MM.1S (cell line): ENCODE measurements around the gene TRAPPC10.

ENCODE experiments used
- DNase-seq: peaks from one replicate; pipeline ENCODE4 v3.0.0-alpha.2; 2015
- H2AFZ ChIP-seq: fragments of 300-600 bp; sonication (generic); 2 replicates; pipeline ENCODE4 v1.6.0; 2016; ENCODE audit warnings: antibody characterized with exemption, low read length
- H3F3A ChIP-seq: fragments of 300-600 bp; sonication (generic); 2 replicates; pipeline ENCODE4 v1.6.1; 2016; ENCODE audit warnings: mild to moderate bottlenecking, antibody characterized with exemption, low read length, moderate library complexity, mixed read lengths; ENCODE audit not compliant: insufficient read depth
- H3K27ac ChIP-seq: fragments of 300-600 bp; sonication (generic); 2 replicates; pipeline ENCODE4 v1.5.1; 2016; ENCODE audit warnings: mild to moderate bottlenecking, low read length
- H3K27me3 ChIP-seq: fragments of 300-600 bp; sonication (generic); replicated peaks from 2 replicates; pipeline ENCODE4 v1.6.0; 2016; ENCODE audit warnings: low read length; ENCODE audit not compliant: insufficient read depth
- H3K36me3 ChIP-seq: fragments of 300-600 bp; sonication (generic); replicated peaks from 2 replicates; pipeline ENCODE4 v1.6.1; 2016; ENCODE audit warnings: mild to moderate bottlenecking, low read length, mixed read lengths; ENCODE audit not compliant: insufficient read depth
- H3K4me1 ChIP-seq: fragments of 300-600 bp; sonication (generic); 2 replicates; pipeline ENCODE4 v1.6.1; 2016; ENCODE audit warnings: low read length, mixed read lengths
- H3K4me2 ChIP-seq: fragments of 300-600 bp; sonication (generic); 2 replicates; pipeline ENCODE4 v1.6.0; 2016; ENCODE audit warnings: low read depth, low read length
- H3K4me3 ChIP-seq: fragments of 300-600 bp; sonication (generic); 2 replicates; pipeline ENCODE4 v1.5.1; 2016; ENCODE audit warnings: low read length, mixed read lengths
- H3K79me2 ChIP-seq: fragments of 300-600 bp; sonication (generic); 2 replicates; pipeline ENCODE4 v1.6.1; 2016; ENCODE audit warnings: mixed run types, low read length, mixed read lengths
- H3K9ac ChIP-seq: fragments of 300-600 bp; sonication (generic); 2 replicates; pipeline ENCODE4 v1.6.1; 2016; ENCODE audit warnings: low read length, mixed read lengths
- H3K9me2 ChIP-seq: fragments of 300-600 bp; sonication (generic); replicated peaks from 2 replicates; pipeline ENCODE4 v1.6.1; 2016; ENCODE audit warnings: mild to moderate bottlenecking, low read length, mixed read lengths; ENCODE audit not compliant: insufficient read depth
- H3K9me3 ChIP-seq: fragments of 300-600 bp; sonication (generic); replicated peaks from 2 replicates; pipeline ENCODE4 v1.6.1; 2016; ENCODE audit warnings: mild to moderate bottlenecking, low read length, mixed read lengths; ENCODE audit not compliant: insufficient read depth
- H4K20me1 ChIP-seq: fragments of 300-600 bp; sonication (generic); 2 replicates; pipeline ENCODE4 v1.6.1; 2016; ENCODE audit warnings: mild to moderate bottlenecking, low read length, moderate library complexity, mixed read lengths; ENCODE audit not compliant: insufficient read depth
- CTCF ChIP-seq: fragments of 300-600 bp; sonication (generic); IDR thresholded peaks from 2 replicates; pipeline ENCODE4 v1.5.1; 2016; ENCODE audit warnings: antibody characterized with exemption, low read length, mixed read lengths
- EZH2 ChIP-seq: fragments of 300-600 bp; sonication (generic); optimal IDR thresholded peaks from 2 replicates; pipeline ENCODE3; 2017; ENCODE audit warnings: low read depth, mild to moderate bottlenecking, antibody characterized with exemption, low read length, mixed read lengths
- EZH2phosphoT487 ChIP-seq: fragments of 300-600 bp; sonication (generic); IDR thresholded peaks from 2 replicates; pipeline ENCODE4 v1.6.1; 2018; ENCODE audit warnings: antibody characterized with exemption, low read length

Gene TRAPPC10

DNA sequence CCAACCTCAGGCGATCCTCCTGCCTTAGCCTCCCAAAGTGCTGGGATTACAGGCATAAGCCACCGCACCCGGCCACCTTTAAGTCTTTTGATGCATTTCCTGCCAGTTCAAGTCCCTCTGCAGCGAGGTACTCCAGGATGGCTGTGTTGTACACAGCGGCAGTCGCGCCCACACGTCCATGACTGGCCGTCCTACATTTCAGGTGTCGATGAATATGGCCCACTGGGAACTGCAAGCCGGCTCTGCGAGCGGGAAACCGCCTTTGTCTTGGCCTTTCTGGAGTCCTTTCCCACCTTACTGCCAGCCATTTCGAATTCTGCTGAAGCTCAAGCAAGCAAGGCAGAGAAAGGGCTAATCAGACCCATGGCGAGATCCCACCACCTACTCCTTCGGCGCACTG is 34.6 kb downstream of the TRAPPC10 start:
- no peaks in the 10 kb centered on the region for H3K9me3 ChIP-seq
- H4K20me1 ChIP-seq, result 0 out of 2 replicates have a peak, but pooled peaks cover 3% of the 10 kb centered on the region
- H3K36me3 ChIP-seq, result no peaks in the 10 kb centered on the region; the same call in 1 of the 2 replicates
- no peaks in the 10 kb centered on the region for H3K27me3 ChIP-seq
- no peak overlapping the region for H3K27ac ChIP-seq
- no peaks in the 10 kb centered on the region for H3K9me2 ChIP-seq
- H3K4me2 ChIP-seq, result no peak overlapping the region
- H3F3A ChIP-seq, result no peaks in the 10 kb centered on the region
- no peak overlapping the region for H3K4me3 ChIP-seq
- TF ChIP-seq EZH2 (no peak), EZH2phosphoT487 (no peak), CTCF (no peak)
- no peaks in the 10 kb centered on the region for H3K4me1 ChIP-seq
- H2AFZ ChIP-seq, result no peak overlapping the region
- DNase-seq, result peak; percentile 1
- H3K79me2 ChIP-seq, result peaks cover 95% of the 10 kb centered on the region
- H3K9ac ChIP-seq, result no peak overlapping the region

- Histone ChIP-seq H3K27me3 (no peaks in the 10 kb centered on the region), H4K20me1 (no peaks in the 10 kb centered on the region), H3K9me3 (no peaks in the 10 kb centered on the region), H3K27ac (no peak overlapping the region), H3K9me2 (no peaks in the 10 kb centered on the region), H3K4me1 (no peaks in the 10 kb centered on the region), H3F3A (no peaks in the 10 kb centered on the region), H3K36me3 (no peaks in the 10 kb centered on the region), H3K9ac (no peak overlapping the region), H3K4me2 (no peak overlapping the region), H3K4me3 (no peak overlapping the region), H3K79me2 (peaks cover 91% of the 10 kb centered on the region), H2AFZ (no peak overlapping the region)
- TF ChIP-seq EZH2phosphoT487 (no peak), CTCF (no peak), EZH2 (no peak)
- DNase-seq, result no peak
These were observed 36.0 kb downstream of the TRAPPC10 start for GRCh38 chr21:44047996-44048560.

GRCh38 chr21:44049182-44049581 is 37.1 kb downstream of the TRAPPC10 start:
- Histone ChIP-seq H3K9ac (no peak overlapping the region), H3K4me2 (no peak overlapping the region), H3K9me3 (no peaks in the 10 kb centered on the region), H3K9me2 (no peaks in the 10 kb centered on the region), H4K20me1 (no peaks in the 10 kb centered on the region), H3K4me3 (no peak overlapping the region), H2AFZ (no peak overlapping the region), H3K79me2 (peaks cover 90% of the 10 kb centered on the region), H3K27me3 (no peaks in the 10 kb centered on the region), H3K4me1 (no peaks in the 10 kb centered on the region), H3F3A (no peaks in the 10 kb centered on the region), H3K27ac (no peak overlapping the region), H3K36me3 (no peaks in the 10 kb centered on the region)
- TF ChIP-seq EZH2phosphoT487 (no peak), CTCF (no peak), EZH2 (no peak)
- DNase-seq, result no peak
